NB4 (cell line): ENCODE data around the gene PPCS.

ENCODE experiments used
- CTCF ChIP-seq: IDR thresholded peaks from one replicate; pipeline ENCODE4 v1.5.1; 2012; ENCODE audit warnings: low read depth, low read length
- MAX ChIP-seq: IDR thresholded peaks from 2 replicates; pipeline ENCODE4 v1.6.1; 2011; ENCODE audit warnings: low read depth, low read length
- MYC ChIP-seq: IDR thresholded peaks from 2 replicates; pipeline ENCODE4 v1.6.1; 2011; ENCODE audit warnings: low read depth, low read length
- POLR2A ChIP-seq: IDR thresholded peaks from 2 replicates; pipeline ENCODE4 v1.6.1; 2011; ENCODE audit warnings: mild to moderate bottlenecking; ENCODE audit not compliant: insufficient read length; ENCODE audit errors: extremely low read depth

GRCh38 chr1:42439940-42440339, 16.4 kb upstream of the PPCS start:
- TF ChIP-seq CTCF = no peak
- no peak for TF ChIP-seq POLR2A
- no peak for TF ChIP-seq MAX
- TF ChIP-seq MYC = no peak
